GM12875 (cell line): ENCODE measurements around the gene DNAJC18.

Experiments
- H3K4me3 ChIP-seq: one replicate; pipeline ENCODE4 v1.5.1; 2011; ENCODE audit warnings: low read depth, low read length, control low read depth
- CTCF ChIP-seq: IDR thresholded peaks from 2 replicates; pipeline ENCODE4 v1.5.1; 2011; ENCODE audit warnings: low read depth, mild to moderate bottlenecking, control low read depth, inconsistent platforms, low read length, moderate library complexity, borderline replicate concordance; ENCODE audit not compliant: insufficient read depth

Gene DNAJC18

GRCh38 chr5:139435676-139436075 is 3.6 kb downstream of the DNAJC18 start:
- no peak overlapping the region for H3K4me3 ChIP-seq
- TF ChIP-seq CTCF, result no peak

GRCh38 chr5:139431706-139432105 is 7.6 kb downstream of the DNAJC18 start:
- no peak for TF ChIP-seq CTCF

GRCh38 chr5:139430015-139430414 is 9.3 kb downstream of the DNAJC18 start:
- no peak overlapping the region for H3K4me3 ChIP-seq
- no peak for TF ChIP-seq CTCF

More at GRCh38 chr5:139431706-139432105, 7.6 kb downstream of the DNAJC18 start:
- no peak overlapping the region for H3K4me3 ChIP-seq

- H3K4me3 ChIP-seq, result no peak overlapping the region
- TF ChIP-seq CTCF, result no peak
Observed at GRCh38 chr5:139426203-139426885, 13.0 kb downstream of the DNAJC18 start.

- no peak overlapping the region for H3K4me3 ChIP-seq
- TF ChIP-seq CTCF, result no peak
Observed at GRCh38 chr5:139425497-139425896, 13.8 kb downstream of the DNAJC18 start.

- peak; percentile 75 for TF ChIP-seq CTCF
- no peak overlapping the region for H3K4me3 ChIP-seq
Observed at GRCh38 chr5:139422307-139422893, 16.9 kb downstream of the DNAJC18 start.
